ENCODE measurements around the gene NME5. TPM values are rescaled to one million over a fixed set of nuclear protein-coding genes. Genes with fewer than 3 reads are reported as not detected.

The NME5 gene
- total and polyA plus RNA-seq, 2 of the 8 experiments (the other 6 are each of a cell fraction or from before 2014, with no cell fraction given), result 0.48 to 0.89 TPM

DNA sequence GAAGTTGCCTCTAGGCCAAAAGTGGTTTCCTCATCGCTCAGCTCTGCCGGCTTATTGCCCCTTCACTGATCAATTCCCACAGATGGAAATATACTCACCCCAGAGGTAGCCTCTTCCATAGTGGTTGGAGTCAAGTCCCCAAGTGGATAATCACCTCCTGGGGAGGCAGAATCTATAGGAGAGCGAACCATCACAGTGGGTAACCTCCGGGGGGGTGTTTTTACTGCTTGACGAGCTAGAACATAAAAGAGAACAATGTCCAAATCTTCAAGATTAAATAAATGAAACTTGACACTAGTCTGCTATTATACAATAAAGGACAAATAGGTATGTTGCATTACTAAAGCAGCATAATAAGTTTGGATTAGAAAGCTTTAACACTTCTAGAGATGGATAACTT is 29.9 kb upstream of the NME5 start:
- Histone ChIP-seq H3K27me3 (replicated peaks in 1 of 4; ENCODE audit: control insufficient read depth in 3 of 4, extremely low read depth in 1 of 4, insufficient read depth in 3 of 4, low read length in 3 of 4) (no peaks in the 10 kb centered on the region), H3K23me2 (ENCODE audit: low read depth, low read length) (no peaks in the 10 kb centered on the region; the same call in 1 of the 2 replicates), H3K18ac (ENCODE audit: extremely low read depth, low read length) (no peak overlapping the region), H3K4me3 (ENCODE audit: extremely low read depth in 1 of 4, insufficient read depth in 2 of 4, low read depth in 3 of 4, low read length in 4 of 4) (no peak overlapping the region), H2AK5ac (ENCODE audit: low read depth, low read length) (no peak overlapping the region), H2BK15ac (ENCODE audit: low read length) (no peak overlapping the region), H3K4me1 (replicated peaks in 1 of 4; ENCODE audit: control insufficient read depth in 3 of 4, insufficient read depth in 4 of 4, low read length in 3 of 4) (no peaks in the 10 kb centered on the region), H3K14ac (ENCODE audit: insufficient read length) (no peak overlapping the region), H3K36me3 (ENCODE audit: control insufficient read depth in 2 of 4, insufficient read depth in 4 of 4, low read length in 3 of 4) (peaks cover 46 to 98% (median 72%) of the 10 kb centered on the region in 4 experiments), H3K4ac (replicated peaks; ENCODE audit: insufficient read length, low read depth, low read length) (no peak overlapping the region), H3K56ac (replicated peaks; ENCODE audit: insufficient read length, low read depth, low read length) (no peak overlapping the region), H3K23ac (ENCODE audit: insufficient read length) (no peak overlapping the region), H4K8ac (ENCODE audit: extremely low read depth, insufficient read depth, low read length) (no peak overlapping the region), H3K79me1 (ENCODE audit: low read depth, low read length) (0 out of 2 replicates have a peak, but pooled peaks cover 2% of the 10 kb centered on the region), H3K9ac (replicated peaks in 1 of 4; ENCODE audit: extremely low read depth in 1 of 4, low read depth in 3 of 4, low read length in 3 of 4) (no peak overlapping the region), H2BK120ac (replicated peaks; ENCODE audit: low read depth, low read length) (no peak overlapping the region), H2BK20ac (ENCODE audit: low read length) (no peak overlapping the region), H2BK5ac (ENCODE audit: low read depth, low read length) (no peak overlapping the region), H2AFZ (ENCODE audit: low read length) (no peak overlapping the region), H3K9me3 (ENCODE audit: insufficient read depth in 2 of 2, low read depth in 1 of 2, low read length in 1 of 2) (no peaks in the 10 kb centered on the region), H4K20me1 (replicated peaks in 1 of 2; ENCODE audit: control insufficient read depth in 1 of 2, insufficient read depth in 2 of 2, low read length in 2 of 2) (peaks cover 2 to 6% of the 10 kb centered on the region in 2 experiments), H4K5ac (ENCODE audit: insufficient read length, low read depth, low read length) (no peak overlapping the region), H3K79me2 (ENCODE audit: control insufficient read depth in 1 of 2, insufficient read depth in 2 of 2, low read length in 2 of 2) (no peaks in the 10 kb centered on the region), H3K4me2 (ENCODE audit: insufficient read depth in 1 of 2, low read depth in 2 of 2, low read length in 2 of 2) (no peak overlapping the region), H4K91ac (replicated peaks; ENCODE audit: insufficient read length, low read length) (no peak overlapping the region), H2BK12ac (ENCODE audit: low read depth, low read length) (no peak overlapping the region), H3K27ac (ENCODE audit: low read depth, low read length) (no peak overlapping the region)
- WGBS, 2 experiments (ENCODE audit: extremely low coverage in 1 of 2, insufficient coverage in 1 of 2, insufficient read length in 1 of 2, insufficient replicate concordance in 2 of 2, low coverage in 1 of 2, low lambda C conversion rate in 2 of 2, missing lambda C conversion rate in 1 of 2), result 91% methylated on average over 5 of the region's 5 CpGs; no CpG with 5 or more reads in 1 of the 2 experiments
- no peak for FAIRE-seq
- DNase-seq (ENCODE audit: low read depth in 1 of 2, low spot score in 2 of 2), result no peak
- no peak for TF ChIP-seq CEBPB (IDR thresholded peaks at IDR 0.05; ENCODE audit: low read depth, low read length)
- no peak for TF ChIP-seq FOSL1 (IDR thresholded peaks at IDR 0.05; ENCODE audit: insufficient read depth, low read depth, low read length)
- no peak for TF ChIP-seq SUZ12 (IDR thresholded peaks at IDR 0.05; ENCODE audit: low read length)
- no peak for TF ChIP-seq RNF2 (IDR thresholded peaks at IDR 0.05; ENCODE audit: borderline replicate concordance, low read depth, low read length, missing control alignments, poor library complexity, severe bottlenecking)
- CTCF ChIA-PET (ENCODE audit: partially characterized antibody), result interaction anchor here (0.8 to 1.6 kb wide), 2 partner anchors 11 to 77 kb away, joined by 3 to 4 read pairs; no protein-coding TSS in a partner anchor
- POLR2A ChIA-PET (ENCODE audit: partially characterized antibody), result interaction anchor here (0.8 kb wide), 1 partner anchor 12 kb away, joined by 4 read pairs; no protein-coding TSS in a partner anchor

Measured in H1 (cell line).